Spinal cord (tissue), 10 donors: ENCODE results near the gene KDELR3. TPM values are rescaled to one million over a fixed set of nuclear protein-coding genes. Genes with fewer than 3 reads are reported as not detected.

Experiments
- DNase-seq, 6 donors: peaks; one replicate each; pipeline versions ENCODE4 v3.0.0 to v3.0.0-alpha.2; 2013 to 2015; ENCODE audit warnings: low spot score in 6 of 6, low read depth in 4 of 6
- H3K27ac ChIP-seq: one replicate; pipeline ENCODE4 v1.5.1; 2013; ENCODE audit warnings: low read depth, low read length, control low read depth
- H3K27me3 ChIP-seq: one replicate; pipeline ENCODE4 v1.6.1; 2013; ENCODE audit warnings: low read length; ENCODE audit not compliant: control insufficient read depth, insufficient read depth
- H3K36me3 ChIP-seq: one replicate; pipeline ENCODE4 v1.6.1; 2013; ENCODE audit warnings: low read length; ENCODE audit not compliant: control insufficient read depth, insufficient read depth
- H3K4me1 ChIP-seq: one replicate; pipeline ENCODE4 v1.6.1; 2013; ENCODE audit warnings: low read length; ENCODE audit not compliant: control insufficient read depth, insufficient read depth
- H3K4me3 ChIP-seq: one replicate; pipeline ENCODE4 v1.5.1; 2013; ENCODE audit warnings: low read depth, low read length, control low read depth
- H3K9me3 ChIP-seq: one replicate; pipeline ENCODE4 v1.6.1; 2013; ENCODE audit warnings: low read length; ENCODE audit not compliant: control insufficient read depth, insufficient read depth
- WGBS: methylation state at CpG from one replicate; pipeline ENCODE4 v1.1.5; 2013; ENCODE audit warnings: missing lambda C conversion rate; ENCODE audit not compliant: insufficient coverage; 5-methylcytosine and 5-hydroxymethylcytosine counted together
- polyA plus RNA-seq, 2 donors: library from polyadenylated mRNA; unstranded; fragments of 120-200 nt; gene quantifications; one replicate each; pipeline ENCODE4 v1.2.1, GENCODE V29; 2013; ENCODE audit not compliant: insufficient read length in 2 of 2
- total RNA-seq, 2 donors: library from RNA; depleted of rRNA in 1 of 2; stranded (reverse); fragments of 120-200 nt in 1 of 2; fragments of >200 nt in 1 of 2; gene quantifications; one replicate each; pipeline versions ENCODE4 v1.2.3 to v1.2.4, GENCODE V29; 2013 to 2014
- donor health status: healthy.

KDELR3 gene
- total and polyA plus RNA-seq, 4 donors, result 3.8 to 28.5 (median 18.0) TPM

GRCh38 chr22:38436629-38437395 is 31.1 kb upstream of the KDELR3 start:
- WGBS, result 81% methylated on average over 14 of the region's 15 CpGs
- DNase-seq, result no peak
- H3K27ac ChIP-seq, result no peak overlapping the region
- no peaks in the 10 kb centered on the region for H3K36me3 ChIP-seq
- H3K4me3 ChIP-seq, result no peak overlapping the region
- H3K27me3 ChIP-seq, result no peaks in the 10 kb centered on the region
- H3K9me3 ChIP-seq, result no peaks in the 10 kb centered on the region
- peaks cover 3% of the 10 kb centered on the region for H3K4me1 ChIP-seq

- Histone ChIP-seq H3K36me3 (no peaks in the 10 kb centered on the region), H3K27ac (no peak overlapping the region), H3K27me3 (no peaks in the 10 kb centered on the region), H3K4me3 (no peak overlapping the region), H3K4me1 (peaks cover 3% of the 10 kb centered on the region), H3K9me3 (no peaks in the 10 kb centered on the region)
- no peak for DNase-seq
- WGBS, result 96% methylated on average over 9 of the region's 9 CpGs
Observed at GRCh38 chr22:38437416-38437815, 30.5 kb upstream of the KDELR3 start.

GRCh38 chr22:38440747-38441350 is 27.0 kb upstream of the KDELR3 start:
- H3K9me3 ChIP-seq, result no peaks in the 10 kb centered on the region
- no peak overlapping the region for H3K4me3 ChIP-seq
- no peaks in the 10 kb centered on the region for H3K36me3 ChIP-seq
- WGBS, result 90% methylated on average over 12 of the region's 14 CpGs
- H3K27me3 ChIP-seq, result no peaks in the 10 kb centered on the region
- no peak for DNase-seq
- H3K4me1 ChIP-seq, result peaks cover 3% of the 10 kb centered on the region
- H3K27ac ChIP-seq, result no peak overlapping the region

- no peaks in the 10 kb centered on the region for H3K27me3 ChIP-seq
Observed at GRCh38 chr22:38441620-38442287, 26.1 kb upstream of the KDELR3 start.

GRCh38 chr22:38442967-38443627 is 24.8 kb upstream of the KDELR3 start:
- Histone ChIP-seq H3K4me1 (peaks cover 6% of the 10 kb centered on the region), H3K27me3 (no peaks in the 10 kb centered on the region), H3K4me3 (no peak overlapping the region), H3K9me3 (no peaks in the 10 kb centered on the region), H3K27ac (no peak overlapping the region), H3K36me3 (no peaks in the 10 kb centered on the region)
- WGBS, result 65% methylated on average over 13 of the region's 13 CpGs
- DNase-seq, result no peak

More at GRCh38 chr22:38441620-38442287, 26.1 kb upstream of the KDELR3 start:
- 78% methylated on average over 12 of the region's 16 CpGs for WGBS
- DNase-seq, result no peak
- Histone ChIP-seq H3K36me3 (no peaks in the 10 kb centered on the region), H3K27ac (no peak overlapping the region), H3K4me1 (peaks cover 6% of the 10 kb centered on the region), H3K4me3 (no peak overlapping the region), H3K9me3 (no peaks in the 10 kb centered on the region)

GRCh38 chr22:38443628-38444521 is 24.0 kb upstream of the KDELR3 start:
- H3K27ac ChIP-seq, result no peak overlapping the region
- H3K36me3 ChIP-seq, result no peaks in the 10 kb centered on the region
- WGBS, result 71% methylated on average over 21 of the region's 21 CpGs
- H3K4me3 ChIP-seq, result no peak overlapping the region
- H3K27me3 ChIP-seq, result no peaks in the 10 kb centered on the region
- DNase-seq, result no peak
- H3K4me1 ChIP-seq, result peaks cover 6% of the 10 kb centered on the region
- no peaks in the 10 kb centered on the region for H3K9me3 ChIP-seq

GRCh38 chr22:38444783-38445182 is 23.1 kb upstream of the KDELR3 start:
- H3K27me3 ChIP-seq, result no peaks in the 10 kb centered on the region

GRCh38 chr22:38446018-38446601 is 21.8 kb upstream of the KDELR3 start:
- Histone ChIP-seq H3K4me3 (no peak overlapping the region), H3K36me3 (peaks cover 2% of the 10 kb centered on the region), H3K27me3 (peaks cover 6% of the 10 kb centered on the region), H3K9me3 (no peaks in the 10 kb centered on the region), H3K4me1 (peaks cover 6% of the 10 kb centered on the region), H3K27ac (no peak overlapping the region)
- no peak for DNase-seq
- WGBS, result 36% methylated on average over 7 of the region's 9 CpGs

More at GRCh38 chr22:38444783-38445182, 23.1 kb upstream of the KDELR3 start:
- WGBS, result 89% methylated on average over 10 of the region's 10 CpGs
- DNase-seq, result no peak
- Histone ChIP-seq H3K4me3 (no peak overlapping the region), H3K36me3 (peaks cover 2% of the 10 kb centered on the region), H3K27ac (no peak overlapping the region), H3K4me1 (peaks cover 6% of the 10 kb centered on the region), H3K9me3 (no peaks in the 10 kb centered on the region)
